ENCODE results near the gene PTX4. TPM values are rescaled to one million over a fixed set of nuclear protein-coding genes. Genes with fewer than 3 reads are reported as not detected.

PTX4 gene
- total and polyA plus RNA-seq, 4 donors: 0.26 to 0.33 TPM; not detected in 2

- WGBS, 2 donors: 83 to 85% methylated on average over 23 of the region's 23 CpGs
- H3K4me1 ChIP-seq (ENCODE audit: control insufficient read depth in 1 of 2, insufficient read depth in 2 of 2, low read length in 2 of 2): no peaks in the 10 kb centered on the region
- no peaks in the 10 kb centered on the region for H3K9me3 ChIP-seq (ENCODE audit: control insufficient read depth, low read length)
- intact Hi-C loops (cut with DNase I): loop anchor here (5.0 to 10.0 kb wide), 3 partner anchors 55 to 215 kb away; partner anchors contain the start of gene MAPK8IP3 (in 1 of the 2)
- no peak overlapping the region for H3K4me3 ChIP-seq (ENCODE audit: low read length in 2 of 2)
- peak; percentile 23 to 72 for DNase-seq
- no peaks in the 10 kb centered on the region for H3K36me3 ChIP-seq (ENCODE audit: control insufficient read depth in 1 of 2, insufficient read depth in 2 of 2, low read length in 1 of 2)
- ATAC-seq (ENCODE audit: low FRiP score): no peak
- no peak overlapping the region for H3K27ac ChIP-seq (ENCODE audit: low read depth in 1 of 2, low read length in 2 of 2)
- no peaks in the 10 kb centered on the region for H3K27me3 ChIP-seq (ENCODE audit: control insufficient read depth in 1 of 2, insufficient read depth in 2 of 2, low read length in 1 of 2)
Observed at GRCh38 chr16:1492082-1492922, 3.6 kb upstream of the PTX4 start.

GRCh38 chr16:1491327-1491726 lies 2.6 kb upstream of the PTX4 start:
- intact Hi-C loops (cut with DNase I): loop anchor here (5.0 to 10.0 kb wide), 3 partner anchors 56 to 216 kb away; partner anchors contain the start of gene MAPK8IP3 (in 1 of the 2)
- no peaks in the 10 kb centered on the region for H3K9me3 ChIP-seq (ENCODE audit: control insufficient read depth, low read length)
- ATAC-seq (ENCODE audit: low FRiP score) (no peak), DNase-seq (peak; percentile 30 to 61)
- no peaks in the 10 kb centered on the region for H3K27me3 ChIP-seq (ENCODE audit: control insufficient read depth in 1 of 2, insufficient read depth in 2 of 2, low read length in 1 of 2)
- H3K4me3 ChIP-seq (ENCODE audit: low read length in 2 of 2): no peak overlapping the region
- no peak overlapping the region for H3K27ac ChIP-seq (ENCODE audit: low read depth in 1 of 2, low read length in 2 of 2)
- H3K36me3 ChIP-seq (ENCODE audit: control insufficient read depth in 1 of 2, insufficient read depth in 2 of 2, low read length in 1 of 2): no peaks in the 10 kb centered on the region
- WGBS, 2 donors: 88% methylated on average over 12 of the region's 12 CpGs
- H3K4me1 ChIP-seq (ENCODE audit: control insufficient read depth in 1 of 2, insufficient read depth in 2 of 2, low read length in 2 of 2): no peaks in the 10 kb centered on the region

- H3K9me3 ChIP-seq (ENCODE audit: control insufficient read depth, low read length): no peaks in the 10 kb centered on the region
- H3K36me3 ChIP-seq (ENCODE audit: control insufficient read depth in 1 of 2, insufficient read depth in 2 of 2, low read length in 1 of 2): no peaks in the 10 kb centered on the region
- no peaks in the 10 kb centered on the region for H3K4me1 ChIP-seq (ENCODE audit: control insufficient read depth in 1 of 2, insufficient read depth in 2 of 2, low read length in 2 of 2)
- DNase-seq: peak in 1 of 2 donors; percentile 68
- no peaks in the 10 kb centered on the region for H3K27me3 ChIP-seq (ENCODE audit: control insufficient read depth in 1 of 2, insufficient read depth in 2 of 2, low read length in 1 of 2)
- H3K4me3 ChIP-seq (ENCODE audit: low read length in 2 of 2): no peak overlapping the region
- no peak for ATAC-seq (ENCODE audit: low FRiP score)
- no peak overlapping the region for H3K27ac ChIP-seq (ENCODE audit: low read depth in 1 of 2, low read length in 2 of 2)
- intact Hi-C loops (cut with DNase I): no loop called here
- WGBS, 2 donors: 90 to 92% methylated on average over 12 of the region's 12 CpGs
Observed at GRCh38 chr16:1489077-1489476, 333 bp upstream of the PTX4 start.

GRCh38 chr16:1488054-1488601 lies 616 bp downstream of the PTX4 start:
- ATAC-seq (ENCODE audit: low FRiP score) (no peak), DNase-seq (peak in 1 of 2 donors; percentile 76)
- intact Hi-C loops (cut with DNase I): no loop called here
- H3K36me3 ChIP-seq (ENCODE audit: control insufficient read depth in 1 of 2, insufficient read depth in 2 of 2, low read length in 1 of 2): no peaks in the 10 kb centered on the region
- H3K27me3 ChIP-seq (ENCODE audit: control insufficient read depth in 1 of 2, insufficient read depth in 2 of 2, low read length in 1 of 2): no peaks in the 10 kb centered on the region
- H3K4me3 ChIP-seq (ENCODE audit: low read length in 2 of 2): no peak overlapping the region
- no peaks in the 10 kb centered on the region for H3K9me3 ChIP-seq (ENCODE audit: control insufficient read depth, low read length)
- WGBS, 2 donors: 88 to 89% methylated on average over 24 of the region's 24 CpGs
- no peaks in the 10 kb centered on the region for H3K4me1 ChIP-seq (ENCODE audit: control insufficient read depth in 1 of 2, insufficient read depth in 2 of 2, low read length in 2 of 2)
- H3K27ac ChIP-seq (ENCODE audit: low read depth in 1 of 2, low read length in 2 of 2): no peak overlapping the region

- Histone ChIP-seq H3K9me3 (ENCODE audit: control insufficient read depth, low read length) (no peaks in the 10 kb centered on the region), H3K36me3 (ENCODE audit: control insufficient read depth in 1 of 2, insufficient read depth in 2 of 2, low read length in 1 of 2) (no peaks in the 10 kb centered on the region), H3K27ac (ENCODE audit: low read depth in 1 of 2, low read length in 2 of 2) (no peak overlapping the region), H3K27me3 (ENCODE audit: control insufficient read depth in 1 of 2, insufficient read depth in 2 of 2, low read length in 1 of 2) (no peaks in the 10 kb centered on the region), H3K4me1 (ENCODE audit: control insufficient read depth in 1 of 2, insufficient read depth in 2 of 2, low read length in 2 of 2) (no peaks in the 10 kb centered on the region), H3K4me3 (ENCODE audit: low read length in 2 of 2) (no peak overlapping the region)
- DNase-seq (peak in 1 of 2 donors; percentile 70), ATAC-seq (ENCODE audit: low FRiP score) (no peak)
- intact Hi-C loops (cut with DNase I): no loop called here
- WGBS, 2 donors: 87 to 89% methylated on average over 37 to 39 of the region's 39 CpGs
Observed at GRCh38 chr16:1487395-1488053, 1.2 kb downstream of the PTX4 start.

GRCh38 chr16:1486551-1487390 lies 2.0 kb downstream of the PTX4 start:
- Histone ChIP-seq H3K4me3 (ENCODE audit: low read length in 2 of 2) (no peak overlapping the region), H3K36me3 (ENCODE audit: control insufficient read depth in 1 of 2, insufficient read depth in 2 of 2, low read length in 1 of 2) (no peaks in the 10 kb centered on the region), H3K4me1 (ENCODE audit: control insufficient read depth in 1 of 2, insufficient read depth in 2 of 2, low read length in 2 of 2) (no peaks in the 10 kb centered on the region), H3K27me3 (ENCODE audit: control insufficient read depth in 1 of 2, insufficient read depth in 2 of 2, low read length in 1 of 2) (no peaks in the 10 kb centered on the region), H3K27ac (ENCODE audit: low read depth in 1 of 2, low read length in 2 of 2) (no peak overlapping the region), H3K9me3 (ENCODE audit: control insufficient read depth, low read length) (no peaks in the 10 kb centered on the region)
- intact Hi-C loops (cut with DNase I): no loop called here
- 77 to 83% methylated on average over 31 to 33 of the region's 33 CpGs for WGBS, 2 donors
- DNase-seq (no peak), ATAC-seq (ENCODE audit: low FRiP score) (no peak)

GRCh38 chr16:1485847-1486496 lies 2.8 kb downstream of the PTX4 start:
- H3K9me3 ChIP-seq (ENCODE audit: control insufficient read depth, low read length): no peaks in the 10 kb centered on the region
- WGBS, 2 donors: 91 to 93% methylated on average over 38 to 40 of the region's 40 CpGs
- intact Hi-C loops (cut with DNase I): no loop called here
- ATAC-seq (ENCODE audit: low FRiP score) (no peak), DNase-seq (peak in 1 of 2 donors; percentile 67)
- H3K36me3 ChIP-seq (ENCODE audit: control insufficient read depth in 1 of 2, insufficient read depth in 2 of 2, low read length in 1 of 2): no peaks in the 10 kb centered on the region
- no peaks in the 10 kb centered on the region for H3K4me1 ChIP-seq (ENCODE audit: control insufficient read depth in 1 of 2, insufficient read depth in 2 of 2, low read length in 2 of 2)
- no peak overlapping the region for H3K27ac ChIP-seq (ENCODE audit: low read depth in 1 of 2, low read length in 2 of 2)
- no peak overlapping the region for H3K4me3 ChIP-seq (ENCODE audit: low read length in 2 of 2)
- no peaks in the 10 kb centered on the region for H3K27me3 ChIP-seq (ENCODE audit: control insufficient read depth in 1 of 2, insufficient read depth in 2 of 2, low read length in 1 of 2)
